SH-SY5Y (cell line): ENCODE results near the gene PID1.

Experiments used
- GATA2 ChIP-seq: IDR thresholded peaks from 2 replicates; pipeline ENCODE4 v1.6.1; 2011; ENCODE audit warnings: mild to moderate bottlenecking, low read depth, low read length
- GATA3 ChIP-seq: IDR thresholded peaks from 2 replicates; pipeline ENCODE4 v1.6.1; 2011; ENCODE audit warnings: low read depth, mild to moderate bottlenecking, low read length, moderate library complexity

GRCh38 chr2:229164545-229165249 is 106.4 kb downstream of the PID1 start:
- TF ChIP-seq GATA2 (no peak), GATA3 (no peak)
